GM21717 (cell line): ENCODE results near the gene FGF22.

Source experiments
- ATAC-seq: cut with Tn5 transposase; IDR thresholded peaks from one replicate; pipeline ENCODE4 v1.9.1; 2021; ENCODE audit warnings: mild to moderate bottlenecking, moderate library complexity; ENCODE audit not compliant: unreplicated experiment

The FGF22 gene

GRCh38 chr19:642767-643727, 3.4 kb downstream of the FGF22 start:
- no peak for ATAC-seq

- ATAC-seq: no peak
Observed at GRCh38 chr19:643736-644135, 4.1 kb downstream of the FGF22 start.

GRCh38 chr19:644363-644762, 4.7 kb downstream of the FGF22 start:
- no peak for ATAC-seq

- ATAC-seq: no peak
Observed at GRCh38 chr19:644789-645188, 5.1 kb downstream of the FGF22 start.

GRCh38 chr19:645912-646778, 6.5 kb downstream of the FGF22 start:
- no peak for ATAC-seq

GRCh38 chr19:646779-647565, 7.3 kb downstream of the FGF22 start:
- no peak for ATAC-seq

GRCh38 chr19:647566-648284, 8.0 kb downstream of the FGF22 start:
- ATAC-seq: no peak

- ATAC-seq: no peak
Observed at GRCh38 chr19:648305-648704, 8.6 kb downstream of the FGF22 start.

- no peak for ATAC-seq
Observed at GRCh38 chr19:648904-649801, 9.5 kb downstream of the FGF22 start.

- no peak for ATAC-seq
Observed at GRCh38 chr19:650121-650520, 10.4 kb downstream of the FGF22 start.

- ATAC-seq: no peak
Observed at GRCh38 chr19:651114-651818, 11.6 kb downstream of the FGF22 start.

- ATAC-seq: no peak
Observed at GRCh38 chr19:651991-652390, 12.3 kb downstream of the FGF22 start.

GRCh38 chr19:652467-653389, 13.0 kb downstream of the FGF22 start:
- ATAC-seq: no peak

- ATAC-seq: no peak
Observed at GRCh38 chr19:653425-653824, 13.7 kb downstream of the FGF22 start.

- ATAC-seq: no peak
Observed at GRCh38 chr19:655691-656090, 16.0 kb downstream of the FGF22 start.

GRCh38 chr19:656751-657559, 17.3 kb downstream of the FGF22 start:
- ATAC-seq: no peak

- ATAC-seq: no peak
Observed at GRCh38 chr19:657611-658010, 17.9 kb downstream of the FGF22 start.
